Stimulated activated memory B cell treated with anti-CD40 and anti-IgM and Interleukin-4, amounts not matched to agents 10 μg/mL and 1 μg/mL and 100 μg/mL, for 72 hours (primary cell): ENCODE results near the gene ASTN2.

Experiments used
- ATAC-seq: fragments of 150-1000 bp; cut with Tn5 transposase; 2 replicates; pipeline ENCODE4 v1.10.0; 2021
- H3K27ac Mint-ChIP-seq: one replicate; pipeline ENCODE4 v1.8.0; 2022; ENCODE audit warnings: mild to moderate bottlenecking, mixed read lengths
- H3K27me3 Mint-ChIP-seq: one replicate; pipeline ENCODE4 v1.8.0; 2022; ENCODE audit warnings: mixed read lengths
- H3K36me3 Mint-ChIP-seq: one replicate; pipeline ENCODE4 v1.8.0; 2022; ENCODE audit warnings: mixed read lengths
- H3K4me1 Mint-ChIP-seq: one replicate; pipeline ENCODE4 v1.8.0; 2022; ENCODE audit warnings: mixed read lengths
- H3K4me3 Mint-ChIP-seq: one replicate; pipeline ENCODE4 v1.8.0; 2022; ENCODE audit warnings: mild to moderate bottlenecking, moderate library complexity, mixed read lengths
- H3K9me3 Mint-ChIP-seq: one replicate; pipeline ENCODE4 v1.8.0; 2022; ENCODE audit warnings: mixed read lengths

Gene ASTN2

GRCh38 chr9:116604251-116604650 is 810.6 kb downstream of the ASTN2 start:
- Mint-ChIP-seq H3K27me3 (no peaks in the 10 kb centered on the region), H3K27ac (no peak overlapping the region), H3K4me1 (no peaks in the 10 kb centered on the region), H3K9me3 (no peaks in the 10 kb centered on the region), H3K36me3 (peaks cover 26% of the 10 kb centered on the region), H3K4me3 (no peak overlapping the region)
- no peak for ATAC-seq

- ATAC-seq, result no peak
- no peaks in the 10 kb centered on the region for H3K4me1 Mint-ChIP-seq
- H3K27me3 Mint-ChIP-seq, result no peaks in the 10 kb centered on the region
- H3K27ac Mint-ChIP-seq, result no peak overlapping the region
- no peaks in the 10 kb centered on the region for H3K9me3 Mint-ChIP-seq
- no peak overlapping the region for H3K4me3 Mint-ChIP-seq
- no peaks in the 10 kb centered on the region for H3K36me3 Mint-ChIP-seq
These were observed 815.4 kb downstream of the ASTN2 start for GRCh38 chr9:116599342-116599884.

DNA sequence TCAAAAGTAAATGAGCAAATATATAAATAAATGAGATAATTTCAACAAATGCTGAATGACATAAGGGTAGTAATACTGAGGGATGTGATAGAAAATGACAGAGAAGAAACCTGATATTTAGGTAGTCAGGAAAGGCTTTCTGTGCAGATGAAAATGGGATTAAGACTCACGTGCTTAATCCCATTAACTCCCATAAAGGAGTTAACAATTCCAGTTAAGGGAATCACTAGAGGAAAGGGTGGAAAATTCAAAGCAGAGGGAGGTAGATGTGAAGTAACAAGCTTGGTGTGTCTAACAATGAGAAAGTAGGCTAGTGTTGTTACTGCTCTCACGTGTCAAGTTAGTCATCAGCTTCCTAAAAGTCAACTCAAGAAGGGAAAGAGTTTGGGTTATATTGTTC is 818.2 kb downstream of the ASTN2 start:
- Mint-ChIP-seq H3K4me3 (no peak overlapping the region), H3K36me3 (no peaks in the 10 kb centered on the region), H3K27ac (no peak overlapping the region), H3K9me3 (no peaks in the 10 kb centered on the region), H3K27me3 (no peaks in the 10 kb centered on the region), H3K4me1 (no peaks in the 10 kb centered on the region)
- no peak for ATAC-seq

GRCh38 chr9:116594547-116594946 is 820.3 kb downstream of the ASTN2 start:
- H3K27ac Mint-ChIP-seq, result no peak overlapping the region
- ATAC-seq, result no peak
- H3K27me3 Mint-ChIP-seq, result no peaks in the 10 kb centered on the region
- peaks cover 3% of the 10 kb centered on the region for H3K36me3 Mint-ChIP-seq
- no peaks in the 10 kb centered on the region for H3K4me1 Mint-ChIP-seq
- H3K4me3 Mint-ChIP-seq, result no peak overlapping the region
- peaks cover 2% of the 10 kb centered on the region for H3K9me3 Mint-ChIP-seq

DNA sequence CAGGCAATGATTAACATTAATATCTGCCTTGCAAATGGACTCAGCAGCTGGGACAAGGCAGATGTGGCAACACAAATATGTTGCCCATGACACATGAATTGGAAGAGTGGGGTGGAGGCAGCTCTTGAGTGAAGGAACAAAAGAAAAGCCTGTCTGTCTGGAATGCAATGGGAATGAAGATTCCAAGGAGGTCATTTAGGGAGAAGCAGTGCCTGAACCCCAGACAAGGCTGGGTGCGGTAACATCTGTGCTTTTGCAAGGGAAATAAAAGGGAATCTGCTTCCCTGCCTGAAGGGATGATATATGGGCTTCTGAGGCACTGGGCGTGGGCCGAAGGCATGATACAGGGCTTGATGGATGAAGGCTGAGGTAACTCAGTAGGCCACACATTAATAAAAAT is 821.9 kb downstream of the ASTN2 start:
- no peaks in the 10 kb centered on the region for H3K4me1 Mint-ChIP-seq
- ATAC-seq, result no peak
- H3K36me3 Mint-ChIP-seq, result peaks cover 16% of the 10 kb centered on the region
- H3K27me3 Mint-ChIP-seq, result no peaks in the 10 kb centered on the region
- peaks cover 6% of the 10 kb centered on the region for H3K9me3 Mint-ChIP-seq
- H3K27ac Mint-ChIP-seq, result no peak overlapping the region
- no peak overlapping the region for H3K4me3 Mint-ChIP-seq

- no peak for ATAC-seq
- H3K9me3 Mint-ChIP-seq, result peaks cover 6% of the 10 kb centered on the region
- H3K27me3 Mint-ChIP-seq, result no peaks in the 10 kb centered on the region
- no peak overlapping the region for H3K27ac Mint-ChIP-seq
- H3K4me1 Mint-ChIP-seq, result no peaks in the 10 kb centered on the region
- no peak overlapping the region for H3K4me3 Mint-ChIP-seq
- H3K36me3 Mint-ChIP-seq, result peaks cover 19% of the 10 kb centered on the region
These were observed 825.2 kb downstream of the ASTN2 start for GRCh38 chr9:116589392-116590354.

DNA sequence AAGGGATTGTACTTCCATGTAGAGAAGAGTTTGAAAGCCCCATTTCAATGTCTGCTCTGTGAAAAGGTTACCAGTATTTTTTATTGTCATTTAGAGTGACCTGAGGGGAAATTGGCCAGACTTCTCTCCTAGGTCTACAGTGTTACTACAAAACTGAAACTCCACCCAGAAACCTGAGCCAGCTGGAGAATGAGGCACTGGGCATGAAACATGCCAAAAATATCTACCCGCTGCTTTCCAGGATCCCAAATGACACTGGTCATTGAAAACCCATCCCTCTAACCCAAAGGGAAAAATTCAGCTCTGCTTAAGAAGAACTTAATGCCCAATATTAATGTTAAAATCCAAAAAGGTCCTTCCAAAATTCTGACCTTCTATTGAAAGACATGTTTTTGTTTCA is 826.9 kb downstream of the ASTN2 start:
- peaks cover 19% of the 10 kb centered on the region for H3K36me3 Mint-ChIP-seq
- H3K27ac Mint-ChIP-seq, result no peak overlapping the region

DNA sequence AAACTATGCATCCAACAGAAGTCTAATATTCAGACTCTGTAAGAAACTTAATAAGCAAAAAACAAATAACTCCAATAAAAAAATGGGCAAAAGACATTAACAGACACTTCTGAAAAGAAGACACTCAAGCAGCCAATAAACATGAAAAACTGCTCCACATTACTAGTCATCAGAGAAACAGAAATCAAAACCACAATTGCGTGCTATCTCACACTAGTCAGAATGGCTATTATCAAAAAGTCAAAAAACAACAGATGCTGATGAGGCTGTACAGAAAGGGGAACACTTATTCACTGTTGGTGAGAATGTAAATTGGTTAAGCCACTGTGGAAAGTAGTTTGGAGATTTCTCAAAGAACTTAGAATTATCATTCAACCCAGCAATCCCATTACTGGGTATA is 829.0 kb downstream of the ASTN2 start:
- H3K4me1 Mint-ChIP-seq, result no peaks in the 10 kb centered on the region
- no peaks in the 10 kb centered on the region for H3K27me3 Mint-ChIP-seq
- H3K27ac Mint-ChIP-seq, result no peak overlapping the region
- peaks cover 6% of the 10 kb centered on the region for H3K9me3 Mint-ChIP-seq
- H3K4me3 Mint-ChIP-seq, result no peak overlapping the region
- peaks cover 19% of the 10 kb centered on the region for H3K36me3 Mint-ChIP-seq
- ATAC-seq, result no peak

More for the DNA sequence above, 826.9 kb downstream of the ASTN2 start:
- H3K4me3 Mint-ChIP-seq, result no peak overlapping the region
- no peaks in the 10 kb centered on the region for H3K4me1 Mint-ChIP-seq
- H3K9me3 Mint-ChIP-seq, result peaks cover 6% of the 10 kb centered on the region
- no peaks in the 10 kb centered on the region for H3K27me3 Mint-ChIP-seq
- no peak for ATAC-seq

- Mint-ChIP-seq H3K4me1 (no peaks in the 10 kb centered on the region), H3K4me3 (no peak overlapping the region), H3K9me3 (peaks cover 6% of the 10 kb centered on the region), H3K27me3 (no peaks in the 10 kb centered on the region), H3K27ac (no peak overlapping the region), H3K36me3 (peaks cover 19% of the 10 kb centered on the region)
- no peak for ATAC-seq
These were observed 829.7 kb downstream of the ASTN2 start for GRCh38 chr9:116585204-116585603.

DNA sequence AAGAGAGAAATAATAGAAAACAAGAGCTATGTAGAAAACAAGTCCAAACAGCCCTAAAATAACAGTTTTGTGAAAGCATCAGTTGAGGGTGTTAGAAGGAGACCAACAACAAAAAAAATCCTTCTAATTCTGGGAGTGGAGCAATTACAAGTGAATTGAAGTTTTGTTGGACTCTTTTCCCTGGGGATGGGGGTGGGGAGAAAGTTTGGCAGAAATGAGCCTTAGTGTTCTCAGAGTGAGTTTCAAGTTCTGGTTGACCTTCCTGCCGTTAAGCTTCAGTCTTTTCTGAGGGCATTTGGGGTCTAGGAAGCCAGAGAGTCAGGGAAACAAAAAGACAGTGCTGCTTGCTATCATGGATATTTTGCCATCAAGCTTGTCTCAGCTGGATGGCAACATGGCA is 834.0 kb downstream of the ASTN2 start:
- no peak overlapping the region for H3K4me3 Mint-ChIP-seq
- no peaks in the 10 kb centered on the region for H3K27me3 Mint-ChIP-seq
- H3K9me3 Mint-ChIP-seq, result no peaks in the 10 kb centered on the region
- no peak for ATAC-seq
- peaks cover 4% of the 10 kb centered on the region for H3K36me3 Mint-ChIP-seq
- no peak overlapping the region for H3K27ac Mint-ChIP-seq
- H3K4me1 Mint-ChIP-seq, result no peaks in the 10 kb centered on the region

DNA sequence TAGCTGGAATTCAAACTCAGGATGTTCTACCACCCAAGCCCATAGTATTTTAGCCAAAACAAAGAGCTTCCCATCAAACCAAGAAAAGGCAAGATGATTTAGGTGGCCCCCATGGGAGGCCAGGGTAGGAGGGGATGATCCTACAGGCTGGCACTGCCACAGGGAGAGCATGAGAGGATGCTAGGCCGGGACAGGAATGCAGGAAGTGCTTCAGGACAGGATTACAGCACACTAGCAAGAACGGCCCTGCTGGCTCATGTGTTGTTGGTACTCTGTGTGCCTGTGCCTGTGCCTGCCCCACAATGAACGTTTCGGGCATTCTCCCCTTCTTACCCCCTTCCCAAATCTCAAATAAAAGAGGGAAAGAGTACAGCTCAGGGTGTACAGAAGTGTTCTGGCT is 838.5 kb downstream of the ASTN2 start:
- H3K9me3 Mint-ChIP-seq, result no peaks in the 10 kb centered on the region
- no peak for ATAC-seq
- no peaks in the 10 kb centered on the region for H3K27me3 Mint-ChIP-seq
- no peaks in the 10 kb centered on the region for H3K4me1 Mint-ChIP-seq
- no peak overlapping the region for H3K4me3 Mint-ChIP-seq
- H3K27ac Mint-ChIP-seq, result no peak overlapping the region
- H3K36me3 Mint-ChIP-seq, result peaks cover 4% of the 10 kb centered on the region

DNA sequence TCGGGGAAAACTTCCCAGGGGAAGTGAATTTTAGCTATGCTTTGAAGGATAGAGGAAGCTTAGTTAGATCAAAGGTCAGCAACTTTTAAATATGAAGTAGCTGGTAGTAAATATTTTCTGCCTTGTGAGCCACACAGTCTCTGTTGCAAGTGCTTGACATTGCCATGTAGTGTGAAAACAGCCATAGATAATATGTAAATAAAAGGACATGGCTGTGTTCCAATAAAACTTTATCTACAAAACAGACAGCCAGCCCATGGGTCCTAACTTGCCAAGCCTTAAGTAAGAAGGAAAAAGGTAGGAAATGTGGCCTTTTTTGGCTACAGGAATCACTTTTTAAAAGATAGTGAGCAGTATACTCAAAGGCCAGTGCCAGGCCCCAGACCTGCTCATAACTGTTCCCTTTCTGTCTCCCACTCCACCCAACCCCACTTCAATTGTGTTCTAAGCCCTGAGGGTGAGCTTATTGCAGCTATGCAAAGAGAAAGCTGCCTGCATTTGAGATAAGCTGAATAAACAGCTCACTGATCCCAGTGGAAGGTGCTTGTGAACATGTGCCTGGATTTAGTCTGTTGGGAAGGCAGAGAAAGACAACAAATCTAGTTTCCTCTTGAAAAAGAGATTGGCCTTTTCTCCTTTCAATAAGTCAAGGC is 840.7 kb downstream of the ASTN2 start:
- no peaks in the 10 kb centered on the region for H3K27me3 Mint-ChIP-seq
- no peaks in the 10 kb centered on the region for H3K36me3 Mint-ChIP-seq
- ATAC-seq, result no peak
- H3K4me1 Mint-ChIP-seq, result no peaks in the 10 kb centered on the region
- H3K27ac Mint-ChIP-seq, result no peak overlapping the region
- no peaks in the 10 kb centered on the region for H3K9me3 Mint-ChIP-seq
- H3K4me3 Mint-ChIP-seq, result no peak overlapping the region

- no peak overlapping the region for H3K27ac Mint-ChIP-seq
- no peaks in the 10 kb centered on the region for H3K27me3 Mint-ChIP-seq
- peak; percentile 63 for ATAC-seq
These were observed 842.6 kb downstream of the ASTN2 start for GRCh38 chr9:116572095-116572748.

GRCh38 chr9:116569111-116569510 is 845.7 kb downstream of the ASTN2 start:
- Mint-ChIP-seq H3K36me3 (no peaks in the 10 kb centered on the region), H3K9me3 (no peaks in the 10 kb centered on the region), H3K4me3 (no peak overlapping the region), H3K27ac (no peak overlapping the region), H3K27me3 (no peaks in the 10 kb centered on the region), H3K4me1 (no peaks in the 10 kb centered on the region)
- no peak for ATAC-seq

More at GRCh38 chr9:116572095-116572748, 842.6 kb downstream of the ASTN2 start:
- H3K4me3 Mint-ChIP-seq, result no peak overlapping the region
- H3K9me3 Mint-ChIP-seq, result no peaks in the 10 kb centered on the region
- no peaks in the 10 kb centered on the region for H3K4me1 Mint-ChIP-seq
- H3K36me3 Mint-ChIP-seq, result no peaks in the 10 kb centered on the region
